Activated naive CD4-positive, alpha-beta T cell treated with anti-CD3 and anti-CD28 coated beads, Interleukin-2, amount 10 ng/mL, durations not matched to agents 7 days and 5 days (primary cell): ENCODE results near the gene HACD1.

ENCODE experiments used
- CTCF ChIA-PET: fragments of 350-600 bp; sonication (Branson Sonifier 250); formaldehyde crosslinking; loops from one replicate; lab custom pipeline; 2021; ENCODE audit warnings: antibody characterized with exemption; lab: Charles Lee
- DNase-seq: peaks from one replicate; pipeline ENCODE4 v3.0.0-alpha.2; 2020
- H3K27ac Mint-ChIP-seq: one replicate; pipeline ENCODE4 v1.8.0; 2021; ENCODE audit warnings: mild to moderate bottlenecking, moderate library complexity, mixed read lengths
- H3K27me3 Mint-ChIP-seq: one replicate; pipeline ENCODE4 v1.8.0; 2021; ENCODE audit warnings: mild to moderate bottlenecking, mixed read lengths
- H3K36me3 Mint-ChIP-seq: one replicate; pipeline ENCODE4 v1.8.0; 2021; ENCODE audit warnings: mixed read lengths
- H3K4me1 Mint-ChIP-seq: one replicate; pipeline ENCODE4 v1.8.0; 2021; ENCODE audit warnings: mixed read lengths
- H3K4me3 Mint-ChIP-seq: one replicate; pipeline ENCODE4 v1.8.0; 2021; ENCODE audit warnings: mild to moderate bottlenecking, moderate library complexity, mixed read lengths
- H3K9me3 Mint-ChIP-seq: one replicate; pipeline ENCODE4 v1.8.0; 2021; ENCODE audit warnings: mixed read lengths

HACD1 gene, protein sequence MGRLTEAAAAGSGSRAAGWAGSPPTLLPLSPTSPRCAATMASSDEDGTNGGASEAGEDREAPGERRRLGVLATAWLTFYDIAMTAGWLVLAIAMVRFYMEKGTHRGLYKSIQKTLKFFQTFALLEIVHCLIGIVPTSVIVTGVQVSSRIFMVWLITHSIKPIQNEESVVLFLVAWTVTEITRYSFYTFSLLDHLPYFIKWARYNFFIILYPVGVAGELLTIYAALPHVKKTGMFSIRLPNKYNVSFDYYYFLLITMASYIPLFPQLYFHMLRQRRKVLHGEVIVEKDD

DNA sequence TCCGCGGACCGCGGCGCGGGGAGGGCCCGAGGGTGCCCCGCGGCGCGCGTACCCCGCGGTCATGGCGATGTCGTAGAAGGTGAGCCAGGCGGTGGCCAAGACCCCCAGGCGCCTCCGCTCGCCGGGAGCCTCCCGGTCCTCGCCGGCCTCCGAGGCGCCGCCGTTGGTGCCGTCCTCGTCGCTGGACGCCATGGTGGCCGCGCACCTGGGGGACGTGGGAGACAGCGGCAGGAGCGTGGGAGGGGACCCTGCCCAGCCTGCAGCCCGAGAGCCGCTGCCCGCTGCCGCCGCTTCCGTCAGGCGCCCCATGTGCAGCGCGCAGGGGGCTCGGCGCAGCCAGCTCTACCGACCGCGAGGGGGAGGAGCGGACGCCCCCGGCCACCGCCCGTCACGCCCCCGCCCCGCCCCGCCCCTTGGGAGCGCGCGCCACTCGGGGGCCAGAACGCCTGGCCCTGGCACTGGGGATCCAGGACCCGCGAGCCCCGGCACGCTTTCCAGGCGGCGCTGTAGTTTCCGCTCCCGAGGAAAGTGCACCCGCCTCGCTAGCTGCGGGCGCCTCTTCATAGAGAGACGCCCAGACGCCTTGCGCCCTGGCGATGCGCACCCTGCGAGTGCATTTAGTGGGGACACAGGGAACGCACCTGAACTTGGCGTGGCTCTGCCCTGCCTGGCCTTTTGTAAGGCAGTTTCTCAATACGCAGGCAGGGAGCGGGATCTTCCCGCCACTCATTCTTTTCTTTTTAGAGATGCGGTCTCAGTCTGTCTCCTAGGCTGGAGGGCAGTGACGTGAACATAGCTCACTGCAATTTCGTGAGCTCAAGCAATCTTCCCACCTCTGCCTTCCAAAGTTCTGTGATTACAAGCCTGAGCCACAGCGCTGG lies at the start of gene HACD1:
Gene HACD1 (minus strand): TSS at position 344 of the 881 bp plus-strand sequence. CDS start 35 bp downstream, at position 309.
- CTCF ChIA-PET: interaction anchor here (0.6 to 1.6 kb wide), 9 partner anchors 18 to 464 kb away, joined by 3 to 4 read pairs (median 4); partner anchors contain the start of gene STAM

DNA sequence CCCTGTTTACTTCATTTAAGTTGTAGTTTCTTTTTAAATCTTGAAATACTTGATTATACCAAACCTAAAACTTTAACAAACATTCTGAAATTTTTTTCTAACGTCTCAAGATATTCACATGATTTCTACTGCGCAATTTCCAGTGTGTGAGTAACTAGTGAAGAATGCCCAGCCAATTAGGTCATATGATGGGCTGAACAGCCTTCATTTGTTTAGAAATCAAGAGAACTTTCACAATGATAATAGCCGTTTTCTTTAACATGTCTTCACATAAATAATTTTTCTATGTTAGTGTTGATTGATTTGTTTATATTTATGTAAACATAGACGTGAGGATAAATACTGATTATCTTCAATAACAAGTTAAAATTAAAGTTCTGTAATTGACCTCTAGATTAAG lies 48.6 kb upstream of the HACD1 start:
- Mint-ChIP-seq H3K27me3 (no peaks in the 10 kb centered on the region), H3K4me3 (no peak overlapping the region), H3K27ac (no peak overlapping the region), H3K4me1 (peaks cover 44% of the 10 kb centered on the region), H3K36me3 (peaks cover 39% of the 10 kb centered on the region), H3K9me3 (no peaks in the 10 kb centered on the region)
- CTCF ChIA-PET: no interaction called here
- DNase-seq: no peak

More for the DNA sequence above, at the start of gene HACD1:
- Mint-ChIP-seq H3K4me3 (peak within 1 kb of the TSS; percentile 84), H3K9me3 (no peaks in the 10 kb centered on the region), H3K27ac (no peak within 1 kb of the TSS), H3K36me3 (no peaks in the 10 kb centered on the region), H3K4me1 (peaks cover 9% of the 10 kb centered on the region), H3K27me3 (peaks cover 45% of the 10 kb centered on the region)
- DNase-seq: peak; percentile 75

DNA sequence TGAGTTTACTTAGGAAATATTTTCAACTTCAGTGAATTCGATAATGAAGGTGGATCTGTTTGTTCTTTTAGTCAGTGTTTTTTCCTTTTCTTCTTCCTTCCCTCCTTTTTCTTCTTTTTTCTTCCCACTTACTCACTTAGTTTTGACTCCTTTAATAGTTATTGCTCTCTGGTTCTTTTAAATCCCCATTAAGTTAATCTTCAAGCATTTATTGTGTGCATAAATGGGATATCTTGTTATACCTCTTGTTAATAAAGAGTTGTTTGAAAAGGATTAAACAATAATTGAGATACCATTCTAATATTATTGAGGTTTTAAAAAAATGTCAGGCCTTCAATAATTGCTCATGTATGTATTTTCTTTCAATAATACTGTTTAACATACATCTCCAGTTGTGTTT lies 46.3 kb upstream of the HACD1 start:
- Mint-ChIP-seq H3K27ac (no peak overlapping the region), H3K36me3 (peaks cover 42% of the 10 kb centered on the region), H3K27me3 (no peaks in the 10 kb centered on the region), H3K9me3 (no peaks in the 10 kb centered on the region), H3K4me1 (peaks cover 25% of the 10 kb centered on the region), H3K4me3 (no peak overlapping the region)
- CTCF ChIA-PET: no interaction called here
- DNase-seq: no peak

DNA sequence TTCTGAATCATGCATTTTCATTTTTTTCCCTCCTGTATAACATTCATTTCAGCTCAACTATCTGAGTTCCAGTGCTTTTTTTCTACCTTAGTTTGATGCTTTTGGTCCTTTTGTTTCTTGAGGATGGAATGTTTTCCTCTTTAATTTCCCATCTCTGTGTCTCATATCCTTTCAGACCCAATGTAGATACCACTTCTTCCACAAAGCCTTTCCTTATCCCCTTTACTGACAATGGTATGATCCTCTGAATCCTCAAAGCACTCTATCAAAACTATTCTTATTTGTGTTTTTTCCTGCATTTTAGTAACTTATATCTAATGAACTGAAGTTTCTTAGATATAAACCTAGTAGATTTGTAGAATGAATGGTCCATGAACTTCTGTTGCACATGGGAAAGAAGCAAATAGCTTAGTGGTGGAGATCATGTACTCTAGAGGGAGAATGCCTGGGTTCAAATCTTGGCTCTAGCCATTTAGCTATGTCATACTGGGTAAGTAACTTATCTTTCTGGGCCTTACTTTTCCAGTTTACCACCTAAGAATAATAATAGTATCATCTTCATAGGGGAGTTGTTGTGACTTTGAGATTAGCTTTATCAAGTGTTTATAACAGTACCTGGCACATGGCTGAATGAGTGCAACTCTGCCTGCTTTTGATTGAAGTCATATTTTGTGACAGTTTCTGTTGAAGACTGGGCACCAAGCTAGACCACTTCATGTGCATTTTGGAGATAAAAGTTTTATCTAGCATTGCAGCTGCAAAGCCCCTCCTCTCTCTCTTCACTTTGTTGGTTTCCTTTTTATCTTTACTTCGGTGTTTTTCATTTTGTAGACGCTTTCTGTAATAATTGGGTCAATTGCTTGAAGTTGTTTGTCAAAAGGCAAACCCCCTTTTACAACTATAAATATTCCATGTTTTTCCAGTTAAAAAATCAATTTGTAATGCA lies 45.3 kb upstream of the HACD1 start:
- Mint-ChIP-seq H3K27me3 (no peaks in the 10 kb centered on the region), H3K36me3 (peaks cover 46% of the 10 kb centered on the region), H3K27ac (no peak overlapping the region), H3K9me3 (peaks cover 3% of the 10 kb centered on the region), H3K4me1 (peaks cover 20% of the 10 kb centered on the region), H3K4me3 (no peak overlapping the region)
- CTCF ChIA-PET: interaction anchor here (0.5 to 1.4 kb wide), 3 partner anchors 11 to 814 kb away, joined by 3 to 4 read pairs (median 3); no protein-coding TSS in a partner anchor
- no peak for DNase-seq

DNA sequence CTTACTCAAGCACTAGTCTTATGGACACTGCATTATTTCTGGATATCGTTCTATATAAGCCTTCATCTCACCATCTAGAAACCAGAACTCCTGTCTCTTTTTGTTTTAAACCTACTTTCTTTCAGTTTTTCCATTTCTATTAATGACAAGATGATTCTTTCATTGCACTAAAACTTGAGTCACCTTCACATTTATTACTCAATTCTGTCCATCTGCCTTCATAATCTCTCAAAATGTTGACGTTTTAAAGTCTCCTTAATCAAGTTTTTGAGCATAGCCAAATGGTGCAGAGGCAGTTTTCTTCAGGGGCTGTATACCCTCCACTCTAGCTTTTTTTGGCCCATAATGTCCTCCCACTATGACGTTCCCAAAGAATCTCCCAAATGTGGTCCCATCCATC lies 44.3 kb upstream of the HACD1 start:
- H3K36me3 Mint-ChIP-seq: peaks cover 51% of the 10 kb centered on the region
- H3K9me3 Mint-ChIP-seq: peaks cover 4% of the 10 kb centered on the region
- no peak for DNase-seq
- H3K27me3 Mint-ChIP-seq: no peaks in the 10 kb centered on the region
- H3K4me1 Mint-ChIP-seq: peaks cover 24% of the 10 kb centered on the region
- H3K4me3 Mint-ChIP-seq: no peak overlapping the region
- no peak overlapping the region for H3K27ac Mint-ChIP-seq
- CTCF ChIA-PET: interaction anchor here (1.3 to 1.4 kb wide), 2 partner anchors 12 to 14 kb away, joined by 3 read pairs; no protein-coding TSS in a partner anchor

DNA sequence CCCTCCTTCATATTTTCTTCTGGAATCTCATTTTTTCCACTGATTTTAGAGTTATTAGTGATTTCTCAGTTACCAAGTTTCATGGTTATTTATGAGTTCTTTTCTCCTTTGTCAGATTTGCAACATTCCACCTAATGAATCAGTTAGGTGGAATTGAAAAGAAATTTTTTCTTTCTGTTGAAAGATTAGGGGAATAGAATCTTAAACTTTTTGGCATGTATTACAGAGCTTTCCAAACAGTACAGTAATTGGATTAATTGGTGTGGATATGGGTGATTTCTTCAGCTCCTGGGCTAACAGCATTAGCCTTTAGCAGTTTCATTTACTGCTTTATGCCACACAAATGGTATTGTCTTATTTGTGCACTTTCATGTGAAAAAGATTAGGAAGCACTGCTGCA lies 43.7 kb upstream of the HACD1 start:
- Mint-ChIP-seq H3K4me3 (no peak overlapping the region), H3K27ac (no peak overlapping the region), H3K27me3 (no peaks in the 10 kb centered on the region), H3K9me3 (peaks cover 7% of the 10 kb centered on the region), H3K36me3 (peaks cover 54% of the 10 kb centered on the region), H3K4me1 (peaks cover 28% of the 10 kb centered on the region)
- no peak for DNase-seq
- CTCF ChIA-PET: no interaction called here

DNA sequence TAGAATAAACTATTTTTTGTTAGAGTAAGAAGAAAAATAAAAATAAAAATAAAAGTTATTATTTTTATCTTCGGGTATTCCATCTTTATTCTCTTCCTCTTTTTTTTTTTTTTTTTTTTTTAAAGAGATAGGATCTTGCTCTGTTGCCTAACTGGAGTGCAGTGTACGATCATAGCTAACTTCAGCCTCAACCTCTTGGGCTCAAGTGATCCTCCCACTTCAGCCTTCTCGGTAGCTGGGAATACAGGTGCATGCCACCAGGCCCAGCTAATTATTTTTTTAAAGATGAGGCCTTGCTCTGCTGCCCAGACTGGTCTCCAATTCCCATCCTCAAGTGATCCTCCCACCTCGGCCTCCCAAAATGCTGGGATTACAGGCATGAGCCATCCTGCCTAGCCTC lies 42.2 kb upstream of the HACD1 start:
- peaks cover 44% of the 10 kb centered on the region for H3K4me1 Mint-ChIP-seq
- CTCF ChIA-PET: no interaction called here
- no peak overlapping the region for H3K27ac Mint-ChIP-seq

DNA sequence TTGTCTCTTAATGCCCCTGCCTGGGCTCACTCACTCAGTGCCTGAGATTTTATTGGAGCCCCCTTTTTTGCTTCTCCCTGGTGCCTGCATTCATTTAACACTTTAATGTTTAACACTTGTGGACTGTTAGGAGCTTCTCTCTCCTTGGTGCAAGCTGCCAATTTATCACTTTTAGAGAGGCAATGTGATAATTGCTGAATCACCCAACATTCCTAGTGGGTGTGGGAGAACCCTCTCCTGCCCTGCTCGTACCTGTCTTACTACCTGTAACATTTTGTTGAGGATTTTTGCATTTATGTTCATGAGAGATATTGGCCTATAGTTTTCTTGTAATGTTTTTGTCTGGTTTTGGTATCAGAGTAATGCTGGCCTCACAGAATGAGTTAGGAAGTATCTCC lies 39.9 kb upstream of the HACD1 start:
- H3K27me3 Mint-ChIP-seq: no peaks in the 10 kb centered on the region
- H3K36me3 Mint-ChIP-seq: peaks cover 70% of the 10 kb centered on the region
- no peak overlapping the region for H3K4me3 Mint-ChIP-seq
- no peak for DNase-seq
- H3K4me1 Mint-ChIP-seq: peaks cover 36% of the 10 kb centered on the region
- CTCF ChIA-PET: no interaction called here
- H3K9me3 Mint-ChIP-seq: peaks cover 27% of the 10 kb centered on the region
- no peak overlapping the region for H3K27ac Mint-ChIP-seq

More for the DNA sequence above, 42.2 kb upstream of the HACD1 start:
- no peak for DNase-seq
- peaks cover 63% of the 10 kb centered on the region for H3K36me3 Mint-ChIP-seq
- H3K4me3 Mint-ChIP-seq: no peak overlapping the region
- no peaks in the 10 kb centered on the region for H3K27me3 Mint-ChIP-seq
- peaks cover 12% of the 10 kb centered on the region for H3K9me3 Mint-ChIP-seq

DNA sequence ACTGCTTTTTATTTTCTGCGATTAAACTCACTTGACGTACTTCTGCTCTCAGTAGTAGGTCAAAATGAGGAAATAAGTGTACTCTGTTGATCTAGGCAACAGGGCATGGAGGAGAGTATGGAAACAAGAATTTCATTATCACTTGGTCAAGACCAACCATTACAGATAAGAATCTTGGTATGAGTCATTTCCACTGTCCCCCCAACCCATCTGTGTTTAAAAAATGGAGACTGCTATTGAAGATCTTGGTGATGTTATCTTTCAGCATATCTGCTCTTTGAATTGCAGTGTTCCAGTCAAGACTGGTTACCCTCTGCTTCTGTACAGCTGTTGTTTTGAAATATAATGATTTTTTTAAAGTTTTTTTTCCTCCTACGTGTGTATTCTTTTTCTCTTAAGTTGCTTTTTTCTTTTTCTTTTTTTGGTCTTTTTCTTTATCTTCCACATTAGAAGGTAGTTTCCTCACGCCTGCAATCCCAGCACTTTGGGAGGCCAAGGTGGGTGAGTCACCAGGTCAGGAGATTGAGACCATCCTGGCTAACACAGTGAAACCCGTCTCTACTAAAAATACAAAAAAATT lies 38.5 kb upstream of the HACD1 start:
- H3K9me3 Mint-ChIP-seq: peaks cover 36% of the 10 kb centered on the region
- CTCF ChIA-PET: no interaction called here
- peaks cover 44% of the 10 kb centered on the region for H3K4me1 Mint-ChIP-seq
- peaks cover 70% of the 10 kb centered on the region for H3K36me3 Mint-ChIP-seq
- H3K4me3 Mint-ChIP-seq: no peak overlapping the region
- H3K27me3 Mint-ChIP-seq: no peaks in the 10 kb centered on the region
- no peak for DNase-seq
- H3K27ac Mint-ChIP-seq: no peak overlapping the region

DNA sequence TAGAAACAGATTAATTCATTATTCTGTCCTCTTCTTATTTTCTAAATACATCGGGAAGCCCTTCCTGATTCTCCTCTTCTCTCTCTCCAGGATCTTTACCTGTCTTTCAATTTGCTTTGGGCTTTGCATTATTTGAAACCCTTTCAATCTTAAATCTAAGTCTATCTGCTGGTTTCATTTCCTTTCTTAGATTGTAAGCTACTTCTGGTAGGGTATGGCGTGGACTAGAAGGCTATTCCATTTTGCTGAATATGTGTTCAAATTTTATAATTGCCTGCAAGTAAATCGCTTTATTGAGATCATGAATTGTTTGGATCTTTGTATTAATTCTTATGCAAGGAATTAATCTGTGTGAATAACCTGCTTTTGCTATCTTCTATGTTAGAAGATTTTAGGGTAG lies 37.8 kb upstream of the HACD1 start:
- CTCF ChIA-PET: no interaction called here
- H3K36me3 Mint-ChIP-seq: peaks cover 73% of the 10 kb centered on the region
- H3K27ac Mint-ChIP-seq: no peak overlapping the region
- no peaks in the 10 kb centered on the region for H3K27me3 Mint-ChIP-seq
- H3K9me3 Mint-ChIP-seq: peaks cover 38% of the 10 kb centered on the region
- no peak for DNase-seq
- peaks cover 50% of the 10 kb centered on the region for H3K4me1 Mint-ChIP-seq
- H3K4me3 Mint-ChIP-seq: no peak overlapping the region

DNA sequence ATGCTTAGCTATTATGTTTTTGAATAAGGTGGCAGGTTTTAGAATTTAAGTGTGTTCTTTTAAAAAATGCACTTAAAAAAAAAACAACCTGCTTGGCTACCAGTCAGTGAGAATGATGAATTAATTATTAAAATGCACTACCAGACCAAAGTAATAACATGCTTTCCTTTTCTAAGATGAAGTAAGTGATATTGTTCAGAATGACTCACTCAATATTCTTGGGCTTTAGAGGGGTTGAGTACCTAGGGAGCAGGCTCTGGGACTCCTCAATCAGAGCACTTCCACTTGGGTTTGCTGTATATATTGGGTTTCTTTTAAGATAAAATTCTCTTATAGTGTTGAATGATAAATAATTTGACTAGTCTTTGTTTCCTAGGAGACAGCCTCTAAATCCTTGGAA lies 35.4 kb upstream of the HACD1 start:
- CTCF ChIA-PET: interaction anchor here (0.6 kb wide), 1 partner anchor 44 kb away, joined by 3 read pairs; no protein-coding TSS in a partner anchor
- Mint-ChIP-seq H3K4me3 (no peak overlapping the region), H3K27me3 (no peaks in the 10 kb centered on the region), H3K4me1 (peaks cover 69% of the 10 kb centered on the region), H3K9me3 (peaks cover 43% of the 10 kb centered on the region), H3K27ac (no peak overlapping the region), H3K36me3 (peaks cover 83% of the 10 kb centered on the region)
- no peak for DNase-seq

DNA sequence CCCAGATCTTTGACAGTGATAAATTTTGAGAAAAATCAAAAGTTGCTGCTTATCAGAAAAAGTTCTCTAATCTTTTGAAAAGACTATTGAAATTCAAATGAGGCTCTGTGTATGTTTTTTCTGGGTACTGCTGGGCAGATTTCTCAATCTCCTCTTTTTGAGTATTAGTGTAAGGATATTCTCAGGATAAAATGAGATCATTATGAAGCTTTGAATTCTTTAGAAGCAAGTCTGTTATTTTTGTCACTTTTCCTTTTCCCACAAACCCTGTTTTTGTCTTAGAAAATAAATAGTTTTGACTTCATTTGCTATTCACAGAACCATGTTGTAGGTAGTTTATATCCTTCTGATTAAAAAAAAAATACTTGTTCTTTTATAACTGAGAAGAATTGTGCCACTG lies 34.7 kb upstream of the HACD1 start:
- peaks cover 70% of the 10 kb centered on the region for H3K4me1 Mint-ChIP-seq
- no peak overlapping the region for H3K4me3 Mint-ChIP-seq
- no peaks in the 10 kb centered on the region for H3K27me3 Mint-ChIP-seq
- DNase-seq: no peak
- CTCF ChIA-PET: no interaction called here
- H3K9me3 Mint-ChIP-seq: peaks cover 42% of the 10 kb centered on the region
- no peak overlapping the region for H3K27ac Mint-ChIP-seq
- peaks cover 77% of the 10 kb centered on the region for H3K36me3 Mint-ChIP-seq

DNA sequence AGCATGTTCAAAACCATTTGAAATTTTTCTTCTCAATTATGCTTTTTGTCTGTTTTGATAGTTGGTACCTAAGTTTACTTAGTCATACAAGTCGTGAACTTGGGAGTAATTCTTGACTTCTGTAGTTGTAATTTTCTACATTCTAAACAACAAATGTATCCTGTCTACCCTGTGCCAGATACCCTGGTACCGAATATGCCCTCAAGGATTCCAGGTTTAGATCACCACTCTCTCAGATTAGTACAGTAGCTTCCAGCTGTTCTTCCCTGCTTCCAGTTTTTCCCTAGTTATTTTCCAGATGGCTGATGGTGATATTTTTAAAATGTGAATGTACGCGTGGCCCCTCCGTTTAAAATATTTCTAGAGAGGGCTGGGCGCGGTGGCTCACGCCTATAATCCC lies 33.2 kb upstream of the HACD1 start:
- Mint-ChIP-seq H3K36me3 (peaks cover 71% of the 10 kb centered on the region), H3K4me1 (peaks cover 71% of the 10 kb centered on the region), H3K4me3 (no peak overlapping the region), H3K9me3 (peaks cover 39% of the 10 kb centered on the region), H3K27ac (no peak overlapping the region), H3K27me3 (no peaks in the 10 kb centered on the region)
- CTCF ChIA-PET: no interaction called here
- no peak for DNase-seq
